H1 (cell line): ENCODE data around the gene TNFAIP2. TPM values are rescaled to one million over a fixed set of nuclear protein-coding genes. Genes with fewer than 3 reads are reported as not detected.

Experiments used
- CHD2 ChIP-seq: IDR thresholded peaks from 2 replicates; pipeline ENCODE4 v1.6.1; 2012; ENCODE audit warnings: low read length, improper control_type of control experiment
- SIN3A ChIP-seq, 2 experiments: IDR thresholded peaks in 1 of 2; conservative IDR thresholded peaks in 1 of 2; 2 replicates each; pipeline ENCODE4 v1.6.1; 2011 to 2012; ENCODE audit warnings: low read length in 2 of 2, improper control_type of control experiment in 1 of 2, low read depth in 1 of 2, mild to moderate bottlenecking in 1 of 2
- polyA plus RNA-seq, 7 experiments: library from polyadenylated mRNA; depleted of rRNA in 3 of 7; stranded (reverse) in 5 of 7; unstranded in 2 of 7; fragments of >200 nt in 5 of 7; fragments of 200-250 nt in 2 of 7; gene quantifications; 1 replicate in 5 of 7; 2 replicates in 1 of 7; 4 replicates in 1 of 7; pipeline versions ENCODE4 v1.2.1 to v1.2.3, GENCODE V29; 2011 to 2013; ENCODE audit warnings: missing spikeins in 2 of 7, mixed read lengths in 2 of 7
- total RNA-seq: library from RNA; stranded (reverse); fragmentation: NEBNext Ultra II Directional; extraction: Animal tissue kit (Norgen Biotek cat#: 25700); gene quantifications from 2 replicates; pipeline ENCODE4 v1.2.1, GENCODE V29; 2021

TNFAIP2 gene
- total and polyA plus RNA-seq, 2 of the 8 experiments (the other 6 are each of a cell fraction or from before 2014, with no cell fraction given): 28.3 to 34.5 TPM

DNA sequence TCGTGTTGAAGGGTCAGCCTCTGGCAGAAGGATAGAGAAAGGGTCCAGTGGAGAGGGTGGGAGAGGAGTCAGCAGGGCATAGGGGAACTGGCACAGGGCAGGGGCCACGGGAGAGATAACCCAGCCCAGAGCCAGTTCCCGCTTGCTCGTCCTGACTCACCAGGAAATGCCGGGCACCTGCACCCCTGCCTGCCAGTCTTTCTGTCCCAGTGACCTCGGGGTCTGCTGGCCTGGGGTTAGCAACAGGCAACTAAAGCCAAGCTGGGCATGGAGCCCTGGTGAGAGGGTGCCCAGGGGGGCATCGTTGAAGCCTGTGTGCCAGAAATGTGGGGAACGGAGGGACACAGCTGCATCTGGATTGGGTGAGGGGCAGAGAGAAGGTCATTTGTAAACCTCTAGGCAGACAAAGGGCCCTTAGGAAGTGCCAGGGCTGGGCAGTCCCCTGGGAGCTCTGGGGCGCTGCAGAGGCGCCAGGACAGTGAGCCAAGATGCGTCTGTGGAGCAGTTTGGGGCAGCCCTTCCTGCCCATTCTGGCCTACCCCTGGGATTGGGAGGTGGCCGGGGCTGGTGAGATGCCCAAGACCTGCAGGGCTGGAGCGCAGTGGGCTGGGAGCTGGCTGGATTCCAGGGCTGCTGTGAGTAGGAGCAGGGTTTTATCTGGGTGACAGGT, 5.5 kb downstream of the TNFAIP2 start (continued):
- TF ChIP-seq SIN3A (conservative IDR thresholded peaks at IDR 0.05 in 1 of 2, IDR thresholded peaks at IDR 0.05 in 1 of 2; ENCODE audit: low read depth in 1 of 2, low read length in 2 of 2): no peak
- no peak for TF ChIP-seq CHD2
- TF ChIP-seq, all 59 proteins: peak for 0
